Effector CD8-positive, alpha-beta T cell (primary cell): ENCODE data around the gene FBN1.

Experiments
- DNase-seq: peaks from one replicate; lab custom pipeline; 2025; lab: John Stamatoyannopoulos, UW

Gene FBN1

GRCh38 chr15:48554112-48554511, 91.4 kb downstream of the FBN1 start:
- DNase-seq: no peak

DNA sequence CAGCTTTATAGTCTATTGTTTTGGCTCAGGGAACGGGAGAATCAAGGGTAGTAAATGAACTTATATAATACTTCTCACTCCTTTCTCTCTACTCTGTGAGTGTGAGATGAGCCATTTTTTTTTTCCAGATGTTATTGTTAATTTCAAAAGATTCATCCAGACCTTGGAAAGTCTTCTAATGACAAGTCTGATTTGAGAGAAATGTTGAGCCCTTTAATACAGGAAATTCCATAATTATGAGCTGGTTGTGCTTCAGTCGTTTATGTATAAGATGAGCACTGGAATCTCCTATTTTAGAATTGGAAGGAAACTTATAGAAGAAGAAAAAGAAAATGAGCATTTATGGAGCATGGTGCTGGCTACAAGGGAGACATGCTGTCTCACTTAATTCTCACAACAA, 92.0 kb downstream of the FBN1 start:
- DNase-seq: no peak

GRCh38 chr15:48550822-48551525, 94.5 kb downstream of the FBN1 start:
- DNase-seq: no peak

DNA sequence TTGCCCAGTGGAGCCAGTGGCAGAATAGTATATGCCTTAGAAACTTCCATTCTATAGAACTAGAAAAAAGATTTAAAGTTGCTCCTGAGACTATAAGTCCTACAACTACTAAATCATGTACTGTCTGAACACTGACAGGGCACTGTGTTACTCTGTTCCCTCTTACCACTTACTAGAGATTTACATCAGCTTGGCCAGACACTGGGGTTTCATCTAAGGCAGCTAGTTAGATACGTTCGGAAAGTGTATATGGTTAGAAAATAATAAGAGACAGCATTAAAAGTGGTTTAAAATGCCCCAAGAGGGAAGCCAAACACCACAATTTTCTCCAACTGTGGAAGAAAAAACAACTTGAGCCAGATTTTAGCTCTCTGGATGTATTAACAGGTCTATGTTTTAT, 97.1 kb downstream of the FBN1 start:
- no peak for DNase-seq

GRCh38 chr15:48547286-48547685, 98.2 kb downstream of the FBN1 start:
- no peak for DNase-seq

GRCh38 chr15:48546296-48546695, 99.2 kb downstream of the FBN1 start:
- DNase-seq: no peak

- no peak for DNase-seq
Observed at GRCh38 chr15:48544778-48545177, 100.7 kb downstream of the FBN1 start.

DNA sequence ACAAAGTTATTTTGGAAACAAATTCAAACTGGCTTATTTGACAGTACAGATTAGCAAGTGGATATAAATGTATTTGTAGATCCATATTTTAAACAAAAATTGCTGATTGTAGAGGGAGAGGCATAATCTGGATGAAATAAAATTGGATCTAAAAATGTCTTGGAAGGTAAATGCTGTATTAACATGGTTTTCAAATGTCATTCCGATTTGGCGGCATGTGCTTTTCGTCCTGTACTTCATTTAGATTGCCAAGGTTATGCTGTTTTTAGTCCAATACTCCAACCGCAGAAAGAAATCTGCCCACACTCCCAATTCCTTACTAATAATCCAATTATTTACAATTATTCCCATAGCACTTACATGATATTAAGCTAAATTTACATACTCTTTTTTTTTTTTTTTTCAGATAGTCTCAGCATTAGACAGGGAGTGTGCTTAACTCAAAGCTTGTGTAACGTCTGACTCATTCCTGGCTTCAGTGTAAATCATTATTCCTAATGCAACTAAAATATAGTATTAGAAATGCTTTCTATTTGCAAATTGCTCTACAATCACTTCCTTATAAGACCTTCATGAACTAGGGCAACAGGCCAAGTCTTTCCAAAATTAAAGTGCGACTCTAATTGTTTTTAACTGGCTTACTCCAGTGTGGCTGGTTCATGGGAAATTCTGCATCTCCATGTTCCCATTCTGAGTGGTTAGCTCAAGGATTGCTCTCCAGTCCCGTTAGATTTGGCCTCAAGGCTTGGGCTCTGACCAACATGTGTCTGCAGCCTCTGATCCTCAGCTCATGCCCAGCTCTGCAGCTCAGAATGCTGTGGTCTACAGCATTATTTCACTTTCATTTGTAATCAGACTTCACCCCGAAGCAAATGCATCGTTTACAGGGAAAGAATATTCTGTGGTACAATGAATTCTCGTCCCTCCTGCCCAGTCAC, 103.9 kb downstream of the FBN1 start:
- DNase-seq: no peak

- no peak for DNase-seq
Observed at GRCh38 chr15:48540756-48541155, 104.8 kb downstream of the FBN1 start.

- DNase-seq: no peak
Observed at GRCh38 chr15:48538941-48539340, 106.6 kb downstream of the FBN1 start.

- DNase-seq: no peak
Observed at GRCh38 chr15:48537271-48538113, 108.0 kb downstream of the FBN1 start.

GRCh38 chr15:48536681-48537091, 108.8 kb downstream of the FBN1 start:
- DNase-seq: no peak

DNA sequence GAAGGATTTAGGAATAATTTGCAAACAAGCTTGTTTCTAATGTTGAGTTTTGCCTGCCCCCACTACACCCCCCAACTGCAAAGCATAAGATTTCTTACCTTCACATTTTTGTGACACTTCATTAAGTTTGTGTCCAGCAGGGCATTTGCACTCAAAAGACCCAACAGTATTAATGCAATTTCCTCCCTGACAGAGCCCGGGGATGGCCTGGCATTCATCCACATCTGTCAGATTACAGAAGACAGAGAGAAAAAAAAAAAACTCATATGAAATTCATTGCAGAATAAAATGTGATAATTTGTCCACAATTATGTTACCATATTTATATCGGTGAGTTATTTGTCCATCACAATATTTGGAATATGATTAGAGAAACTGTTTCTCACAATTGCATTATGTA, 111.5 kb downstream of the FBN1 start:
- DNase-seq: no peak

DNA sequence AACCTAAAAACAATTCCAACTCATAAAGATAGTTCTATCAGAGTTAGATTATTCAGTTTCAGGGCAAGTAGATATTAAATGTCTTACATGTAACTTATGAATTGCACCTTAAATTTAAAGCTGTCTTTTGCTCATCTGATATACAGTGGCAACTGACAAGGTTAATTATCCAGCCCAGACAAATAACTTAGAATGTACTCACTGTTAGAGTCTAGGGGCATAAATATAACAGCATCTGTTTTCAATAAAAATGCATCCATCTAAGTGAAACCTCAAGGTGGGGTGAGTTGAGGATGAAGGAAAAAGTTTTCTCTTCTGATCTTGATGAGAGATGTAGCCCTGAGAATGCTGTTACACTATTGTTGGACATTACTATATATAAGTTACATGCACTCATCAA, 112.6 kb downstream of the FBN1 start:
- no peak for DNase-seq

GRCh38 chr15:48530528-48530927, 115.0 kb downstream of the FBN1 start:
- DNase-seq: no peak

GRCh38 chr15:48528921-48529320, 116.6 kb downstream of the FBN1 start:
- no peak for DNase-seq

DNA sequence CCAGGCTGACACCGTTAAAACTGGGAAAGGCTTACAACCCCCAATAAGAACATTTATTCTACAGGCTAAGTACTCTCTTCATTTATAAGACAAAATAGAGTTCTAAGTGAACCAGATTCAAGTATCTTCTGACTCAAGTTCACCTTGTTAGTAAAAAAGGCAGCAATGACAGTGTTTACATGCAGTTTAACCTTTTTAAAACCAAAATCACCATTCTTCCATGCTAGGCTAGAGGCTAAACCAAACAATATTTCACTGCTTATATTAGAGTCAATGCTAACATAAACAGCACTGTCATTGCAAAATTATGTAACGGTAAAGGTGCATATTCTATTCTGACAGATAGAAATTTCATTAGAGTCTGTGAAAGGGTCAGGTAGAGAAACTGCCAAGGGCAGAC, 118.0 kb downstream of the FBN1 start:
- DNase-seq: no peak

DNA sequence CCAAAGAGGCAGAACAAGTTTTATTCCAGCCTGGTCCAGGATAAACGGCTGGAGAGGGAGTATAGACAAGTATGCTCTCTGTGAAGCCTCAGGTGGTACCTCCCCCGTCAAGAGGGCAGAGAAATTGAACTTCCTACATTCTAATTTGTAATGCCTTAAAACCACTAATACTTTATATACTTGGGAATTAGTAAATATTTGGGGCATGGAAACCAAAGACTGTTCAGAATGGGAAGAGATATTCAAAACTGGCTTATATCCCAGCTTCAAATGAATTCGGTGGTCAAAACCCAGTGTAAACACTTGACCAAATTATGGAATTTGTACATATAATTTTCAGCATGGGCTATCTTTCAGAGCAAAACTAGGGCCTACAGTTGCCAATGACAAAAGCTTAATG, 122.6 kb downstream of the FBN1 start:
- DNase-seq: no peak

DNA sequence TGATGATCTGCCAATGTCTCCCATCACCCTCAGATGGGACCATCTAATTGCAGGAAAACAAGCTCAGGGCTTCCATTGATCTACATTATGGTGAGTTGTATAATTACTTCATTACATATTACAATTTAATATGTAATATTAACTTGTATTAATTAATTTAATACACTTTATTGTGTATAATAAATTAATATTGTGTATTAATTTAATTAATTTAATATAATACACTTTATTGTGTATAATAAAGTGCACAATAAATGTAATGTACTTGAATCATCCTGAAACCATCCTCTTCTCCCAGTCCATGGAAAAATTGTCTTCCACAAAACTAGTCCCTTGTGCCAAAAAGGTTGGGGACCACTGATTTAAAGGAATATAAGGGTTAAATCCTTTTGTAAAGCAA, 123.4 kb downstream of the FBN1 start:
- no peak for DNase-seq

DNA sequence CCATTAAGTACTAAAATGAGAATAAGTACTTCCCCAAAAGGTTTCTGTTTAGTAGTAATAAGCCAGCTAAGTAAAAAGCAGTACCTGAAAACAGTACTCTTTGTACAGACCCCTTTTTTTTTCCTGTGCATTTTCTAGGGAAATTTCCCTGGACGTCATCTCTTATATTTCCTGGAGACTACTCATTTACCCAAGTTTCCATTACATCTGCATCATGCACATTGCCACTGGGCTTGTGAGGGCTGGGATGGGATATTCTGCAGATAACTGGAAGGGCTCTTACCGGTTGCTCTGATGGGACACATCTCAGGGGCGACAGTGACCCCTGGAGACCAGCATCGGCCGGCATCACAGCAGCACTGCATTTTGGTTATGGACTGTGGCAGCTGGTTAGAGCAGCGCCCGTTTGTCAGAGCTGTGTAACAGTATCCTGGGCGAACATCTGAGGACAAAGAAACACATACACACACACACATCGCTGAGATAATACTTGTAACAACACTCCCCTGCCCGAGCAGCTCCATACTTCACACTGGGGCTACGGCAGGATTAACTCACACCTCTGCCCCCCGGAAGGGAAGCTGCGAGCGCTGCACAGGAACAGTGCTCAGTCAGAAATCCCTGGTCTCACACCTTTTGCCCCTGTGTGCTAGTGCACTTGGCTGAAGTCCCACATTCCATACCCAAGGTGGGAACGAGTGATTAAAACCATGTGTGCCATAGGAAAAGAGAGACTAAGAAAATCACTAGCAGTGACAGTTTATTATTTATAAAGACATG, 124.9 kb downstream of the FBN1 start:
- DNase-seq: no peak

GRCh38 chr15:48516121-48516520, 129.4 kb downstream of the FBN1 start:
- no peak for DNase-seq

GRCh38 chr15:48515500-48515899, 130.0 kb downstream of the FBN1 start:
- no peak for DNase-seq
